CD14-positive monocyte (primary cell): ENCODE measurements around the gene LHX6. TPM values are rescaled to one million over a fixed set of nuclear protein-coding genes. Genes with fewer than 3 reads are reported as not detected.

ENCODE experiments used
- DNase-seq, 3 donors: peaks; one replicate each; pipeline ENCODE4 v3.0.0-alpha.2; 2011 to 2022
- H2AFZ ChIP-seq: 2 replicates; pipeline ENCODE4 v1.6.0; 2012; ENCODE audit warnings: mild to moderate bottlenecking, low read depth, low read length, inconsistent platforms; ENCODE audit not compliant: insufficient read depth, poor library complexity, severe bottlenecking
- H3K27ac ChIP-seq, 2 donors: 1 replicate in 1 of 2; 2 replicates in 1 of 2; pipeline ENCODE4 v1.5.1; 2012 to 2013; ENCODE audit warnings: low read length in 2 of 2, control low read depth in 1 of 2, inconsistent platforms in 1 of 2, low read depth in 1 of 2, mild to moderate bottlenecking in 1 of 2
- H3K27me3 ChIP-seq, 2 donors: one replicate each; pipeline versions ENCODE4 v1.6.0 to v1.6.1; 2011 to 2013; ENCODE audit warnings: low read length in 2 of 2; ENCODE audit not compliant: control insufficient read depth in 2 of 2, insufficient read depth in 2 of 2
- H3K36me3 ChIP-seq, 2 donors: replicated peaks in 1 of 2; 1 replicate in 1 of 2; 2 replicates in 1 of 2; pipeline versions ENCODE4 v1.5.1 to v1.6.1; 2012 to 2013; ENCODE audit warnings: low read length in 2 of 2, control low read depth in 1 of 2, inconsistent platforms in 1 of 2, mild to moderate bottlenecking in 1 of 2; ENCODE audit not compliant: insufficient read depth in 2 of 2, control insufficient read depth in 1 of 2
- H3K4me1 ChIP-seq, 2 donors: 1 replicate in 1 of 2; 2 replicates in 1 of 2; pipeline versions ENCODE4 v1.5.1 to v1.6.1; 2012 to 2013; ENCODE audit warnings: low read length in 2 of 2, control low read depth in 1 of 2, inconsistent platforms in 1 of 2, mild to moderate bottlenecking in 1 of 2, moderate library complexity in 1 of 2; ENCODE audit not compliant: insufficient read depth in 2 of 2, control insufficient read depth in 1 of 2
- H3K4me2 ChIP-seq: replicated peaks from 2 replicates; pipeline ENCODE3; 2012; ENCODE audit warnings: low read length, moderate library complexity, mild to moderate bottlenecking; ENCODE audit not compliant: poor library complexity, severe bottlenecking; ENCODE audit errors: extremely low read depth
- H3K4me3 ChIP-seq, 3 experiments: fragments of 200-600 bp in 1 of 3; sonication (generic) in 1 of 3; replicated peaks in 1 of 3; 1 replicate in 2 of 3; 2 replicates in 1 of 3; pipeline ENCODE4 v1.5.1; 2011 to 2013; ENCODE audit warnings: low read length in 3 of 3, mild to moderate bottlenecking in 3 of 3, control low read depth in 2 of 3, low read depth in 2 of 3, inconsistent platforms in 1 of 3, moderate library complexity in 1 of 3
- H3K79me2 ChIP-seq: 2 replicates; pipeline ENCODE4 v1.6.0; 2012; ENCODE audit warnings: mild to moderate bottlenecking, control low read depth, inconsistent platforms, low read length, moderate library complexity; ENCODE audit not compliant: insufficient read depth
- H3K9ac ChIP-seq: 2 replicates; pipeline ENCODE4 v1.6.0; 2017; ENCODE audit warnings: low read length, mild to moderate bottlenecking; ENCODE audit not compliant: insufficient read depth, poor library complexity, severe bottlenecking
- H3K9me3 ChIP-seq, 2 donors: replicated peaks in 1 of 2; 1 replicate in 1 of 2; 2 replicates in 1 of 2; pipeline versions ENCODE4 v1.5.1 to v1.6.1; 2012 to 2013; ENCODE audit warnings: low read length in 2 of 2, control low read depth in 1 of 2; ENCODE audit not compliant: control insufficient read depth in 1 of 2, insufficient read depth in 1 of 2
- H4K20me1 ChIP-seq: 2 replicates; pipeline ENCODE4 v1.6.0; 2012; ENCODE audit warnings: mild to moderate bottlenecking, low read length, control low read depth, moderate library complexity; ENCODE audit not compliant: insufficient read depth
- H3K27ac Mint-ChIP-seq, 7 donors: one replicate each; pipeline ENCODE4 v1.8.0; 2020; ENCODE audit warnings: mild to moderate bottlenecking in 7 of 7, mixed read lengths in 7 of 7, moderate library complexity in 6 of 7, inconsistent platforms in 2 of 7
- H3K27me3 Mint-ChIP-seq, 3 donors: one replicate each; pipeline ENCODE4 v1.8.0; 2021 to 2022; ENCODE audit warnings: low read depth in 3 of 3, mild to moderate bottlenecking in 3 of 3, mixed read lengths in 3 of 3, moderate library complexity in 3 of 3, inconsistent platforms in 1 of 3
- H3K36me3 Mint-ChIP-seq, 2 donors: one replicate each; pipeline ENCODE4 v1.8.0; 2020; ENCODE audit warnings: mixed read lengths in 2 of 2, inconsistent platforms in 1 of 2, mild to moderate bottlenecking in 1 of 2
- H3K4me1 Mint-ChIP-seq: one replicate; pipeline ENCODE4 v1.8.0; 2020; ENCODE audit warnings: mild to moderate bottlenecking, mixed read lengths
- H3K4me3 Mint-ChIP-seq, 2 donors: one replicate each; pipeline ENCODE4 v1.8.0; 2020; ENCODE audit warnings: mild to moderate bottlenecking in 2 of 2, mixed read lengths in 2 of 2, moderate library complexity in 1 of 2
- H3K9me3 Mint-ChIP-seq, 7 donors: one replicate each; pipeline ENCODE4 v1.8.0; 2020 to 2022; ENCODE audit warnings: mixed read lengths in 7 of 7, mild to moderate bottlenecking in 6 of 7, moderate library complexity in 6 of 7, inconsistent platforms in 2 of 7
- CTCF ChIP-seq: fragments of 200-600 bp; IDR thresholded peaks from one replicate; pipeline ENCODE4 v1.8.0; 2022; ENCODE audit warnings: antibody characterized with exemption, mild to moderate bottlenecking
- WGBS: methylation state at CpG from one replicate; pipeline ENCODE4 v1.1.5; 2013; ENCODE audit warnings: missing lambda C conversion rate; ENCODE audit not compliant: insufficient coverage; 5-methylcytosine and 5-hydroxymethylcytosine counted together
- intact Hi-C, 2 donors: fragments of 100-400 bp; cut with micrococcal nuclease; formaldehyde crosslinking; loops; one replicate each; pipeline versions ENCODE4 v1.15.0 to v1.15.1; 2023
- polyA plus RNA-seq, 3 donors: library from polyadenylated mRNA; depleted of rRNA in 1 of 3; unstranded in 2 of 3; stranded (reverse) in 1 of 3; fragments of 300-500 nt in 2 of 3; fragments of >200 nt in 1 of 3; fragmentation: Illumina TruSeq in 2 of 3; gene quantifications; 1 replicate in 2 of 3; 2 replicates in 1 of 3; pipeline ENCODE4 v1.2.3, GENCODE V29; 2012 to 2021

Gene LHX6
- polyA plus RNA-seq, 3 donors = not detected

- peaks cover 0 to 13% of the 10 kb centered on the region in 2 donors for H3K9me3 ChIP-seq
- H3K27ac ChIP-seq = no peak overlapping the region
- H3K9me3 Mint-ChIP-seq = peaks cover 0 to 16% (median 6%) of the 10 kb centered on the region in 7 donors
- TF ChIP-seq CTCF = no peak
- H3K4me1 Mint-ChIP-seq = peaks cover 18% of the 10 kb centered on the region
- 80% methylated on average over 1 of the region's 10 CpGs for WGBS
- no peak overlapping the region for H3K4me2 ChIP-seq
- H3K79me2 ChIP-seq = no peaks in the 10 kb centered on the region
- H2AFZ ChIP-seq = no peak overlapping the region
- H3K4me3 ChIP-seq = no peak overlapping the region
- peaks cover 32 to 48% (median 42%) of the 10 kb centered on the region in 3 donors for H3K27me3 Mint-ChIP-seq
- H3K4me1 ChIP-seq = peaks cover 0 to 6% of the 10 kb centered on the region in 2 donors
- peak overlapping the region in 1 of 2 donors; percentile 67 for H3K4me3 Mint-ChIP-seq
- DNase-seq = no peak
- no peak overlapping the region for H3K9ac ChIP-seq
- H3K27ac Mint-ChIP-seq = no peak overlapping the region
- H3K36me3 Mint-ChIP-seq = no peaks in the 10 kb centered on the region
- H4K20me1 ChIP-seq = no peaks in the 10 kb centered on the region
- H3K27me3 ChIP-seq = peaks cover 36 to 61% of the 10 kb centered on the region in 2 donors
- intact Hi-C loops = no loop called here
- no peaks in the 10 kb centered on the region for H3K36me3 ChIP-seq
Observed at GRCh38 chr9:122227575-122227900, 1.2 kb downstream of the LHX6 start.

- Histone ChIP-seq H3K4me2 (no peak overlapping the region), H3K36me3 (no peaks in the 10 kb centered on the region), H3K4me1 (peaks cover 0 to 6% of the 10 kb centered on the region in 2 donors), H3K9ac (no peak overlapping the region), H3K27ac (no peak overlapping the region), H3K27me3 (peaks cover 38 to 65% of the 10 kb centered on the region in 2 donors), H3K9me3 (peaks cover 0 to 13% of the 10 kb centered on the region in 2 donors), H3K79me2 (no peaks in the 10 kb centered on the region), H2AFZ (no peak overlapping the region), H4K20me1 (no peaks in the 10 kb centered on the region), H3K4me3 (no peak overlapping the region)
- peak overlapping the region in 1 of 7 donors; percentile 76 for H3K27ac Mint-ChIP-seq
- H3K4me3 Mint-ChIP-seq = peak overlapping the region in 1 of 2 donors; percentile 76
- H3K27me3 Mint-ChIP-seq = peaks cover 35 to 54% (median 45%) of the 10 kb centered on the region in 3 donors
- peaks cover 18% of the 10 kb centered on the region for H3K4me1 Mint-ChIP-seq
- H3K9me3 Mint-ChIP-seq = peaks cover 0 to 16% (median 7%) of the 10 kb centered on the region in 7 donors
- DNase-seq = no peak
- no peaks in the 10 kb centered on the region for H3K36me3 Mint-ChIP-seq
- 96% methylated on average over 53 of the region's 59 CpGs for WGBS
- intact Hi-C loops = no loop called here
- no peak for TF ChIP-seq CTCF
Observed at GRCh38 chr9:122226758-122227574, 1.8 kb downstream of the LHX6 start.
